Stimulated activated CD8-positive, alpha-beta memory T cell treated with anti-CD3 and anti-CD28 coated beads, Interleukin-4, amount 100 ng/mL, for 4 hours (primary cell): ENCODE measurements around the gene ADRA2C.
"Not testable (repeated sequence)": the region's sequence is repeated elsewhere in the genome, so short reads cannot be mapped to it uniquely, and the experiment has no call there.

Experiments
- DNase-seq, 2 donors: peaks; one replicate each; pipeline ENCODE4 v3.0.0-alpha.2; 2020; ENCODE audit warnings: low read depth in 2 of 2, low spot score in 1 of 2

ADRA2C gene

DNA sequence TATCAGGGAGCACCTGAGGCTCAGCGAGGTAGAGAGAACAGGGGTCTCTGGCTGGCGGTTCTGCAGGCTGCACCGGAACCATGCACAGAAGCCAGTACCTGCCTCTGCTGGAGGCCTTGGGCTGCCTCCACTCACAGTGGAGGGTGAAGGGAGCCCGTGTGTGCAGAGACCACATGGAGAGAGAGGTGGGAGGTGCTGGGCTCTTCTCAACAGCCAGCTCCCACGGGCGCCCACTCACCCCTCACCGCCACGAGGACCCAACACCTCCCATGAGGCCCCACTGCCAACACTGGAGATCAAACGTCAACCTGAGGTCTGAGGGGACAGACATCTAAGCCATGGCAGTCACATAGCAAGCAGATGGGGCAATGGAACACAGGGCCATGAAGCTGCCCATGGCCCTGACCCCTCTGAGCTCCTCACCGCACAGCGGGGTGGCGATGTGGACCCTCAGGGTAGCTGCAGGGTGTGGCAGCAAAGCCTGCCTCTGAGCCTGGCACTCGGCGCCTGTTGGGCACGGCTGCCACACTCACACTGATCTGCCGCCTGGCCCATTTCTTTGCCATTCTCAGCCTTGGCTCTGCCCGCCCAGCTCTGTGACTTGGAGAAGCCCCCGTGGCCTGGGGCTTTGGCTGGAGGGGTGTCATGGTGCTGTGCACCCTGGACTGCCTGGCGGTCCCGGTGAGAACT is 44.8 kb downstream of the ADRA2C start:
- no peak for DNase-seq

DNA sequence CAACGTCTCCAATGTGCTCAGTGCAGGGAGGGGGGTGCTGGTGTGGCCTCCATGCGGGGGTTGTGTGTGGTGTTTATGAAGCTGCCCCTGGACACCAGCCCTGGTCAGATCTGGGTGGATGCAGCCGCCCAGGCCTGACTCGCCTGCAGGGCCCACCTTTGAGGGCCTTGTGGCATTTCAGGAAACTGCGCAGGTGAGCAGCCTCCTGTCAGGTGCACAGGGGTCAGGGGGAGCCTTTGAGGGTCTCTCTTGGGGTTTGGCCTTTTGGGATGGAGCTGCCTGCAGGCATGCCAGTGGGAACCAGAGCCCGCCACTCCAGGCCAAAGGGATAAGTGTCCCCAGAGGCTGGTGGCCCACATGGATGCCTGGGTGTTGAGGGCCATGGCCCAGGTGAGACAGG is 45.4 kb downstream of the ADRA2C start:
- DNase-seq, result no peak

DNA sequence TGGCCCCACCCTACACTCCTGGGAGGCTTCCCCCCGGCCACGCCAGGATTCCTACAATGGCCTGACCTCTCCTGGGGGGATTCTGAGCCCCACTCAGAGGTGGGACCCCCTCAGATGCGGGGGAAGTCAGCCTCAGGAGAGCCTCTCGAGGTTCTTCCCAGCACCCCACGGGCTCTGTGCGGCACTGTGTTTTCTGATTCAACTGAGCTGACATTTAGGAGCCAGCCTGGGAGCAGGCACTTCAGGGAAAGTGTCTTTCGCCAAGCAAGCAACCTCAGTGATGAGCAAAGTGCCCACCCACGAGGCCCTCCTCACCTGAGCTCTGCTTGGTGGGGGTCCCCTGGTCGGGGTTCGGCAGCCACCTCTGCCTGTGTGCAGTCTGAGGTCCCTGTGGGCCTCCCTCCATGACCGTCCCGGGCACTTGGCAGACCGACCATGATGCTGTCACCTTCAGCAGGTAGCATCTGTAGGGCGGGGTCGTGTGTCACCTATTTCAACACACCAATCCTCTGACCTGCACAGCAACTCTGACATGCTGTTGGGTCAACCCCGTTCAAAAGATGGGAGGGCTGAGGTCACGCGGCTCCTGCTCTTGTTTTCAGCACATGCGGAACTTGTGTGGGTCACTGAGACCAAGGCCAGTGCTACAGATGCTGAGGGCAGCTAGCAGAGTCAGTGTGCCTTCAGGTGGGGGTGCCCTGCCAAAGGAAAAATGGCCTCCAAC is 46.2 kb downstream of the ADRA2C start:
- no peak for DNase-seq

DNA sequence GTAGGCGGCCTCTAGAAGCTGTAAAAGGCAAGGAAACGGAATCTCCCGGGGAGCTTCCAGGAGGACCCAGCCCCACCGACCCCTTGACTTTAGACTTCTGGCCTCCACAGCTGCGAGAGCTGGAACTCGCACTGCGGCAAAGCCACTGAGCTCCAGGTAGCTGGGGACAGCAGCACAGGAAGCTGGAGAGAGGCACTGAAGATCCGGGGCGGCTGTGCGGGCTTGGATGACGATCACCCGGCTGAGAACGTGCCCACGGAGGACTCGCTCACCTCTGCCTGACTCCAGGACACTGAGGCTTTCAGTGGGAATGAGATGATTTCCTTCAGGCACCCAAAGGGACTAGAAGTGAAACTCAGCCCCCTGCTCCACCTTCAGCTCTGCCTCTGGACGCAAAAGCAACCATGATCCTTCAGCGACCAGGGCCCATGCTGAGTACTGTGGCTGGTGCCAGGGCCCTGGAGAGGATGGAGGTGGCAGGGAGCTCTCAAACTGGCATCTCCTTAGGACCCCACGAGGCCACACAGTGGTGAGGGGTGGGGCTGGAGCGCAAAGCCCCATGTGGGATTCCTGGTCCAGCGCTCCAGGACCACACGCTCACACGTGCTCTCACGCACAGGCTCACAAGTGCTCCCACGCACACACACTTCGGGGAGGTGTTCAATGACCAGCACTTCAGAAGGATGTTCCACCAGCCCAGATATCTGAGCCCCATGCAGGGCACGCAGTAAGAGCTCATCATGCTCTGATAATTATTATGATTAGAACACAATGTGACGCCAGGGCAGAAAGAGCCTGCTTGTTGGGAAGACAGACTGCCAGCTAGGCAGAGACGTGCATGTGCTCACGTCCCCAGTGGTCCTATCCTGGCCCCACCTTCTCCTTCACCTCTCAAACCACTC is 47.2 kb downstream of the ADRA2C start:
- no peak for DNase-seq

DNA sequence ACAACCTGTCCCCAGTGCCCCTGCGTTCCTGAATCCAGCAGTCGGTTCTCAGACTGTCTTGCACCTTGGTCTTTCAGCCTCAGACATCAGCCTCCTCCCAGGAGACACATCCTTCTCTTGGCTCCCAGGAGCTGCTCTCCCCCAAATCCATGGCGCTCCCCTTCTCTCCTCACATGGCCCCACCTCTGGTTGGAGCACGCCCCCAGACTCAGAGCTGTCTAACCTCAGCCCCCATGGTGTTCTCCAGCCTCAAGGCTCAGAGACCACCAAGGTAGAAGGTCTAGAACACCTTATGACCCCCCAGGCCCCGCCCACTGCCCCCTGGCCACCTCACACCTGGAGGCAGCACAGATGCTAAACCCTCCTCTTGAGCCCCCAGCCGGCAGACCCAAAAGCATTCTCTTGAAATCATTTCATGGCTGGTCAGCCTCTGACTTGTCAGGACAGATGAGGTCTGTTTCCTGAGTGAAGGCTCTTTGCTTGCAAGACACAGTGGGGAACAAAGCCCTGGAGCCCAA is 47.9 kb downstream of the ADRA2C start:
- no peak for DNase-seq

DNA sequence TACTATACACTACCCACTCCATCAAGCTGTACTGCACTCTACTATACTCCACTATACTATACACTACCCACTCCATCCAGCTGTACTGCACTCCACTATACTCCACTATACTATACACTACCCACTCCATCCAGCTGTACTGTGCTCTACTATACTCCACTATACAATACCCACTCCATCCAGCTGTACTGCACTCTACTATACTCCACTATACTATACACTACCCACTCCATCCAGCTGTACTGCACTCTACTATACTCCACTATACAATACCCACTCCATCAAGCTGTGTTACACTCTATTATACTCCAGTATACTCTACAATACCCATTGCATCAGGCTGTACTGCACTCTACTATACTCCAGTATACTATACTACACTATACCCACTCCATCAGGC is 48.7 kb downstream of the ADRA2C start:
- not testable (repeated sequence) for DNase-seq

DNA sequence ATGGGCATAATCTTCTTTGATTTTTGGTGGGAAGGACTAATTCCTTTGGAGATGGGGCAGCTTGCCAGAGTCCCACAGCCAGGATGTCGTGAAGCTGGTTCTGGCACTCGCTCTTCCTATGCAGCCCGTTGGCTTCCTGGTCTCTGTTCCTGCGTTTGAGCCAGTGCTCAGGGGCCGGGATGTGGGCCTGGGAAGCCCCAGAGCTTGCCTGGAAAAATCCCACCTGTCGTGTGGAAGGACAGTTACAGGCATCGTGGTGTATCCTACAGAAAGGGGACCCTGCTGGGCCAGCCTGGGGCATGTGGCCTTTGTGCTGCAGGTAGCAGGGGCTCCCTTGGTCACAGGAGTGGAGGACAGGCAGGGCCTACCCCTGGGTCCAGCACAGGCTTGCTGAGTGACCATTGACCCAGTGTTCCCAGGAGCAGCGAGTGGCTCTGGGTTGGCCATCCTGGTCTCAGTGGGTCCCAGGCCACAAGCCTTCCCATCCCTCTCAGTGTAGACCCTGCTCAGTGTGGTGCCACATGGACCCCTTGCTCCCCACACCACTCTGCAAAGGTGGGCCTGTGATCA is 50.2 kb downstream of the ADRA2C start:
- no peak for DNase-seq

DNA sequence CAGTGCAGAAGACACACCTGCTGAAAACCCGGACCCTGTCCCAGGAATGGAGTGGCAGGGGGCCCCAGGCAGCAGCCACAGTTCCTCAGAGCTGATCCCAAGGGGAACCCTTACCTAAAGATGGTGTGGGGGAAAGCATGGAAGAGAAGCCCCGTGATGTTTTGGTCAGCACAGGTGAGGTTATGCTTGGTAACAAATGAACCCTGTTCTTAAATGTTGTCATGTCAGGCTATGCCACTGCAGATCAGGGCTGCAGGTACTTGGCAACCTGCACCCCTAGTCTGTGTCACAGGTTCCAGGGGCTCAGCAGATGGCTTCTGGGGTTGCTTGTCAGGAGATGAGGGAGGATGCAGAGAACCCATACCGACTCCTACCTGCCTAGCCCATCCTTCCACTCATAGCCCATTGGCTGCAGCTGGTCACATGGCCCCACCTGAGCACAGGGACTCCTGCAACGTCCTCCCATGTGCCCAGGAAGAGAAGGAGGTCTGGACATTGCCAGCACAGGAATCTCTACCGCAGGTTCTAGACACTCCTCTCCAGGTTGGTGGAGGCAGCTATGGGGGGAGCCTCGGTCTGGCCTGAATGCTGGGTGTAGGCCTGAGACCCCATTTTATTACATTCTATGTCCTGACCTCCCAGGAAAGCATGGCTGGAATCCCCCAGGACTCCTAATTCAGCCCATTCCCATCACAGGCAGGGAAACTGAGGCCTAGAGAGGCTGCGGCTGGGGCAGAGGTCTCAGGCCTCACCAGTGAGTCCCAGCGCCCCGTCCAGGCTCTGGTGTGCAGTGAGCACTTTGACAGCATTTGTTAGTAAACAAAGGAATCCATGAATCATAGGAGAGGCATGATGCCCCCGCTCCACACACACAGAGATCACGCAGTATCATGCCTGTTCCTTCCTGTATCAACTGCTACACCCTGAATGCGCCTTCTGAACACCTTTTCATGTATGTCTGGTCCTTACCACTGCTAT is 51.1 kb downstream of the ADRA2C start:
- DNase-seq, result no peak
